Cardiac fibroblast (primary cell): Measurements from ENCODE around the gene LIX1.

Source experiments
- DNase-seq, 2 donors: peaks; one replicate each; pipeline versions ENCODE4 v3.0.0 to v3.0.0-alpha.2; 2010; ENCODE audit warnings: low read depth in 2 of 2
- H3K4me3 ChIP-seq, 2 donors: replicated peaks in 1 of 2; 1 replicate in 1 of 2; 2 replicates in 1 of 2; pipeline ENCODE4 v1.5.1; 2011; ENCODE audit warnings: low read depth in 2 of 2, low read length in 2 of 2, mild to moderate bottlenecking in 2 of 2, moderate library complexity in 1 of 2
- CTCF ChIP-seq: IDR thresholded peaks from one replicate; pipeline ENCODE4 v1.5.1; 2011; ENCODE audit warnings: low read depth, mild to moderate bottlenecking, low read length, inconsistent platforms

LIX1 gene

GRCh38 chr5:97100476-97100875 lies 41.9 kb downstream of the LIX1 start:
- no peak for TF ChIP-seq CTCF
- H3K4me3 ChIP-seq, result no peak overlapping the region
- DNase-seq, result peak; percentile 7 to 16

GRCh38 chr5:97098922-97099321 lies 43.5 kb downstream of the LIX1 start:
- no peak for DNase-seq
- no peak for TF ChIP-seq CTCF
- no peak overlapping the region for H3K4me3 ChIP-seq

GRCh38 chr5:97097326-97098230 lies 44.8 kb downstream of the LIX1 start:
- TF ChIP-seq CTCF, result no peak
- H3K4me3 ChIP-seq, result no peak overlapping the region
- DNase-seq, result no peak

- TF ChIP-seq CTCF, result no peak
- no peak for DNase-seq
- H3K4me3 ChIP-seq, result no peak overlapping the region
Observed at GRCh38 chr5:97096846-97097245, 45.6 kb downstream of the LIX1 start.

- peak in 1 of 2 donors; percentile 13 for DNase-seq
- H3K4me3 ChIP-seq, result no peak overlapping the region
- TF ChIP-seq CTCF, result no peak
Observed at GRCh38 chr5:97096191-97096590, 46.2 kb downstream of the LIX1 start.

GRCh38 chr5:97095318-97095732 lies 47.1 kb downstream of the LIX1 start:
- DNase-seq, result no peak
- no peak for TF ChIP-seq CTCF
- H3K4me3 ChIP-seq, result no peak overlapping the region
